Neural cell (in vitro differentiated cells): ENCODE measurements around the gene FREY1. TPM values are rescaled to one million over a fixed set of nuclear protein-coding genes. Genes with fewer than 3 reads are reported as not detected.

Experiments used
- H2AFZ ChIP-seq: fragments of 200-600, 300-800 bp; sonication (generic), shearing (Covaris generic); 2 replicates; pipeline ENCODE4 v1.6.0; 2014; ENCODE audit warnings: low read depth, mild to moderate bottlenecking, antibody characterized with exemption, low read length, moderate library complexity
- H3F3A ChIP-seq: fragments of 200-600 bp; shearing (Covaris generic); 2 replicates; pipeline ENCODE4 v1.6.1; 2016; ENCODE audit warnings: mild to moderate bottlenecking, moderate library complexity, mixed read lengths, antibody characterized with exemption, low read length; ENCODE audit not compliant: insufficient read depth, poor library complexity, severe bottlenecking
- H3K27ac ChIP-seq: fragments of 200-600, 300-800 bp; sonication (generic), shearing (Covaris generic); 2 replicates; pipeline ENCODE4 v1.5.1; 2014; ENCODE audit warnings: mild to moderate bottlenecking, low read length, moderate library complexity
- H3K27me3 ChIP-seq: fragments of 300-800, 200-600 bp; sonication (generic), shearing (Covaris generic); 2 replicates; pipeline ENCODE4 v1.6.0; 2014; ENCODE audit warnings: mild to moderate bottlenecking, low read depth, low read length, moderate library complexity; ENCODE audit not compliant: insufficient read depth
- H3K36me3 ChIP-seq: fragments of 300-800, 200-600 bp; sonication (generic), shearing (Covaris generic); 2 replicates; pipeline ENCODE4 v1.5.1; 2014; ENCODE audit warnings: mild to moderate bottlenecking, antibody characterized with exemption, low read length, moderate library complexity; ENCODE audit not compliant: insufficient read depth
- H3K4me2 ChIP-seq: fragments of 300-800, 200-600 bp; sonication (generic), shearing (Covaris generic); 2 replicates; pipeline ENCODE4 v1.6.0; 2014; ENCODE audit warnings: mild to moderate bottlenecking, low read length
- H3K4me3 ChIP-seq: fragments of 300-800, 200-600 bp; sonication (generic), shearing (Covaris generic); 2 replicates; pipeline ENCODE4 v1.5.1; 2014; ENCODE audit warnings: mild to moderate bottlenecking, low read length, moderate library complexity
- H3K79me2 ChIP-seq: fragments of 200-600 bp; shearing (Covaris generic); replicated peaks from 2 replicates; pipeline ENCODE4 v1.6.0; 2014; ENCODE audit warnings: mild to moderate bottlenecking, low read length, moderate library complexity; ENCODE audit not compliant: insufficient read depth
- H3K9ac ChIP-seq: fragments of 300-800, 200-600 bp; sonication (generic), shearing (Covaris generic); 2 replicates; pipeline ENCODE4 v1.6.1; 2016; ENCODE audit warnings: mild to moderate bottlenecking, low read length, mixed read lengths
- H3K9me2 ChIP-seq: fragments of 200-600 bp; shearing (Covaris generic); 2 replicates; pipeline ENCODE4 v1.6.1; 2016; ENCODE audit warnings: mild to moderate bottlenecking, low read length, mixed read lengths; ENCODE audit not compliant: insufficient read depth
- H3K9me3 ChIP-seq: fragments of 200-600, 300-800 bp; sonication (generic), shearing (Covaris generic); 2 replicates; pipeline ENCODE4 v1.6.1; 2016; ENCODE audit warnings: mild to moderate bottlenecking, mixed run types, low read length, moderate library complexity, mixed read lengths
- H4K20me1 ChIP-seq: fragments of 200-600 bp; shearing (Covaris generic); 2 replicates; pipeline ENCODE4 v1.6.1; 2016; ENCODE audit warnings: mild to moderate bottlenecking, mixed run types; ENCODE audit not compliant: insufficient read depth
- CTCF ChIP-seq: fragments of 450-650 bp; IDR thresholded peaks from 2 replicates; pipeline ENCODE4 v1.5.1; 2014; ENCODE audit warnings: antibody characterized with exemption, mild to moderate bottlenecking, moderate library complexity; ENCODE audit not compliant: poor library complexity, severe bottlenecking
- EP300 ChIP-seq: fragments of 450-650 bp; conservative IDR thresholded peaks from 2 replicates; pipeline ENCODE4 v1.6.1; 2014; ENCODE audit warnings: antibody characterized with exemption, mild to moderate bottlenecking, moderate library complexity; ENCODE audit not compliant: poor library complexity, severe bottlenecking
- EZH2 ChIP-seq: fragments of 200-600, 300-800 bp; shearing (Covaris generic), sonication (generic); IDR thresholded peaks from 2 replicates; pipeline ENCODE4 v1.6.1; 2014; ENCODE audit warnings: antibody characterized with exemption, low read length, borderline replicate concordance, mild to moderate bottlenecking; ENCODE audit not compliant: insufficient read depth, poor library complexity, severe bottlenecking
- MXI1 ChIP-seq: fragments of 450-650 bp; conservative IDR thresholded peaks from 2 replicates; pipeline ENCODE4 v1.6.1; 2014; ENCODE audit warnings: antibody characterized with exemption, mild to moderate bottlenecking; ENCODE audit not compliant: poor library complexity, severe bottlenecking
- POLR2AphosphoS5 ChIP-seq: IDR thresholded peaks from 2 replicates; pipeline ENCODE4 v1.6.1; 2012
- RAD21 ChIP-seq: fragments of 450-650 bp; conservative IDR thresholded peaks from 2 replicates; pipeline ENCODE4 v1.6.1; 2014; ENCODE audit warnings: antibody characterized with exemption, mild to moderate bottlenecking, moderate library complexity
- REST ChIP-seq: IDR thresholded peaks from 2 replicates; pipeline ENCODE4 v1.6.1; 2012; ENCODE audit warnings: borderline replicate concordance
- SMC3 ChIP-seq: fragments of 450-650 bp; conservative IDR thresholded peaks from 2 replicates; pipeline ENCODE4 v1.6.1; 2014; ENCODE audit warnings: antibody characterized with exemption, mild to moderate bottlenecking, moderate library complexity; ENCODE audit not compliant: poor library complexity
- TAF1 ChIP-seq: IDR thresholded peaks from 2 replicates; pipeline ENCODE4 v1.6.1; 2012; ENCODE audit warnings: low read depth
- polyA plus RNA-seq: library from polyadenylated mRNA; depleted of rRNA; stranded (reverse); fragments of >200 nt; gene quantifications from 2 replicates; pipeline ENCODE4 v1.2.3, GENCODE V29; 2014

Gene FREY1
- polyA plus RNA-seq, 1 donor from 2014 or later, result not detected

GRCh38 chr11:45922425-45923082, 15.5 kb upstream of the FREY1 start, which contains the start of gene LARGE2:
Gene LARGE2 (plus strand): TSS chr11:45922656. CDS start chr11:45922883, 227 bp downstream.
- H3K36me3 ChIP-seq, result no peaks in the 10 kb centered on the region
- H3K9ac ChIP-seq, result no peak within 1 kb of the TSS
- peak within 1 kb of the TSS; percentile 34 for H3K4me3 ChIP-seq
- no peaks in the 10 kb centered on the region for H3K9me2 ChIP-seq
- TF ChIP-seq RAD21 (no peak), REST (no peak), EZH2 (no peak), SMC3 (no peak), TAF1 (no peak)
- H3K4me2 ChIP-seq, result no peak within 1 kb of the TSS
- H3F3A ChIP-seq, result peaks cover 5% of the 10 kb centered on the region
- no peaks in the 10 kb centered on the region for H3K9me3 ChIP-seq
- no peaks in the 10 kb centered on the region for H4K20me1 ChIP-seq
- H3K79me2 ChIP-seq, result no peaks in the 10 kb centered on the region
- H3K27me3 ChIP-seq, result peaks cover 33% of the 10 kb centered on the region
- no peak within 1 kb of the TSS for H3K27ac ChIP-seq
- H2AFZ ChIP-seq, result no peak within 1 kb of the TSS

GRCh38 chr11:45921561-45922424, 14.7 kb upstream of the FREY1 start:
- Histone ChIP-seq H3K9ac (no peak overlapping the region), H3K4me3 (peak overlapping the region; percentile 34), H3K27me3 (peaks cover 33% of the 10 kb centered on the region), H3K9me3 (no peaks in the 10 kb centered on the region), H3K36me3 (no peaks in the 10 kb centered on the region), H3K27ac (no peak overlapping the region), H3K4me2 (no peak overlapping the region), H3K9me2 (no peaks in the 10 kb centered on the region), H3K79me2 (peaks cover 5% of the 10 kb centered on the region), H4K20me1 (no peaks in the 10 kb centered on the region), H2AFZ (no peak overlapping the region), H3F3A (peaks cover 8% of the 10 kb centered on the region)
- TF ChIP-seq POLR2AphosphoS5 (no peak), REST (no peak), RAD21 (no peak), MXI1 (no peak), EP300 (no peak), TAF1 (no peak), CTCF (no peak), SMC3 (no peak), EZH2 (no peak)
